GM19397 (cell line): ENCODE data around the gene ELP5.
A peak's percentile ranks its signal among the peaks of the same experiment; 100 is the strongest.

Source experiments
- ATAC-seq: cut with Tn5 transposase; IDR thresholded peaks from one replicate; pipeline ENCODE4 v1.9.1; 2021; ENCODE audit warnings: mild to moderate bottlenecking, moderate library complexity; ENCODE audit not compliant: unreplicated experiment

The ELP5 gene, protein sequence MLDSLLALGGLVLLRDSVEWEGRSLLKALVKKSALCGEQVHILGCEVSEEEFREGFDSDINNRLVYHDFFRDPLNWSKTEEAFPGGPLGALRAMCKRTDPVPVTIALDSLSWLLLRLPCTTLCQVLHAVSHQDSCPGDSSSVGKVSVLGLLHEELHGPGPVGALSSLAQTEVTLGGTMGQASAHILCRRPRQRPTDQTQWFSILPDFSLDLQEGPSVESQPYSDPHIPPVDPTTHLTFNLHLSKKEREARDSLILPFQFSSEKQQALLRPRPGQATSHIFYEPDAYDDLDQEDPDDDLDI

DNA sequence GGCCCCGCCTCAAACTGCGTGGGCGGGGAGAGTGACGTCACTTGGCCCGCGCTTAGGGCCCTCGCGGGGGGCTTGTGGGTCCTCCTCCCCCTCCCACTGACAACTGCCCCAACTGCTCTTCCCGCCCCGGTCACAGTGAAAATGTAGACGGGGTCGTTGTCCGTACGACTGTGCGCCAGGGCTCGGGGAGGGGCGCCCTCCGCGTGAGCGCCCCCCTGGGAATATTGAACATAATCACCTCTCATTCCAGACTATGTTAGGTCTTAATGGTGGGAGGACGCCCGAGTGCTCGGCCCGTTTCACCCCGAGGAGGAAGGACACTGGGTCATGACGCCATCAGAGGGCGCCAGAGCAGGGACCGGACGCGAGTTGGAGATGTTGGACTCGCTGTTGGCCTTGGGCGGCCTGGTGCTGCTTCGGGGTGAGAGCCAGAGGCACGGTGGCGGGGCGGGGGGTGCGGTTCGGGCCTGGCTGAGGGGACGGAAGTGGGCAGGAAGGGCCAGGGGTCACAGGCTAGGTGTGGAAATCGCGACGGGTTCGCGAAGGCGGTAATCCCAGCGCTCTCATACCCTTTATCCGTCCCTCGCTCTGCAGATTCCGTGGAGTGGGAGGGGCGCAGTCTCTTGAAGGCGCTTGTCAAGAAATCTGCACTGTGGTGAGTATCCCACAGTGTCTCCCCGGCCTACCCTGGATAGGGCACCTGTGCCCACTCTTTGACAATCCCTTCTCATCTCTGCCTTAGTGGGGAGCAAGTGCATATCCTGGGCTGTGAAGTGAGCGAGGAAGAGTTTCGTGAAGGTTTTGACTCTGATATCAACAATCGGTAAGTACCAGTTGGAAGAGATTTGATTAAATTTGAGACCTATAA, at the start of gene ELP5:
Gene ELP5 (plus strand): TSS at position 40 of the 868 bp plus-strand sequence. CDS start 336 bp downstream, at position 376.
- peak; percentile 45 for ATAC-seq

DNA sequence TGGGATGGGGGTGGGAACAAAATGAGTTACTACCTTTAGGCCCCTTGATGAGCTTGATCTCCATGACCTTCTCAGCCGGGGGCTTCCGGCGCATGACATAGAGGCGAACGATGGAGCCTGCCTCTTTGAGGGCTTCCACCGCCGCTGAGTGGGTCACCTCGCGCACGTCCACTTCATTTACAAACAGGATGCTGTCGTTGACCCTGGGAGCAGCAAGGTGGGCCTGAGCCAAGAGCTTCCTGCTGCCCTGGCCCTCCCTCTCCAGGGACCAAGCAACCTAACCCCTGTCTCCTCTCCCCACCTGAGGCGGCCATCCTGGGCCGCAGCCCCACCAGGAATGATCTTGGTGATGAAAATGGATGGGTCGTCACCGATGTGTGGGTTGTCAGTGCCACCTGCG, 48.6 kb upstream of the ELP5 start:
- ATAC-seq, result no peak

DNA sequence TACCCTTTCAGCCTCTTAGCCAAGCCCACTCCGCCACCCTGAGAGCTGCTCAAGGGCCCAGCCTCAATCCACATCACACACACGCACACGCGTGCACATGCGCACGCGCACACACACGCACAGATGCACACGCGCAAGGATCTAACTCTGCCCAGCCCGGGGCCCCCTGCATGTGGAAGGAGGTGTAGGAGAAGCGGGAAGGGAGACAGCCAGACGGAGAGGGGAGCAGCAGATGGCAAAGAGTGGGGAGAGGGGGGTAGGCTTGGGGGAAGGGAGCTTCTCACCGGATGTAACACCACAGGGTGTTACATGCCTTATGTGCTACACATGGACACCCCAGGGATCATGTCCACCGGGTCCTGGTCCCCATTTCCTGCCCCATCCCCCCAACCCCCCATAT, 47.7 kb upstream of the ELP5 start:
- ATAC-seq, result no peak

DNA sequence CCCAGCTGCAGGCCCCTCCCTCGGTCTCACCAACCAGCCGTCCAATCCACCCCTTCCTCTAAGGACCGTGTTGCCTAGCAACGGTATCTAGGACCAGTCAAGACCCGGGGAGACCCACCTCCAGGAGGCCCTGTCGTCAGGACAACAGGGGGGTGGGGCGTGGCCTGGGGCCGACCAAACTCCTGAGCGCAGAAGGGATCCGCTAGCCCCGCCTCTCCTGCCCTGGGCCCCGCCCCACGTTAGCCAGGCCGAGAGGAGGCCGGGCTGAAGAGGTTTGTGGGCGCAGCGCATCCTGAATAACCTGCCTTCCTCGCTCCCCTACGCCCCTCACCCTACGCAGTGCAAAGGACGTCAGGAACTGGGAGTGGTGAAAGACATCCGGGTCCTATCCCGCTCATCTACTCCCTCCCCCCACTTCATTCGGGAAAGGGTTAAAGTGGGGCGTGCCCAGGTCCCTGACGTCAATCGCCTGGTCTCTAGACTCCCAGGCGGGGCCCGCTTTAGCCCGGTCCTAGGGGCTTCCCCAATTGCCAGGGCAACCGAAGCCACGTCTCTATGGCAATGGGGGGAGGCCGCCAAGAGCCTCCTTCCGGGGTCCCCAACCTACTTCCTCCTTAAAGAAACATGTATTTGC, 47.1 kb upstream of the ELP5 start:
- peak; percentile 83 for ATAC-seq

DNA sequence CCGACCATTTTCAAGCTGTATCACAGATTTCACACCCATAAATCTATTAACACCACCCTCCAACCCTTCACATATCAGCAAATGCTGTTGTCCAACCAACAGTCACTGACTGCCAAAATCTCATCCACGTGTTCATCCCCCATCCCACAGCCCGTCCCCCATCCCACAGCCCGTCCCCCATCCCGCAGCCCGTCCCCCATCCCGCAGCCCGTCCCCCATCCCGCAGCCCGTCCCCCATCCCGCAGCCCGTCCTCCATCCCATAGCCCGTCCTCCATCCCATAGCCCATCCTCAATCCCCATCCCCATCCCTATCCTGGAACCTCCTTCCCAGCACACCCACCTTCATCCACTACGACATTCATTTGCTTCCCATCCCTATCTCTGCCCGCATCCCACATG, 46.5 kb upstream of the ELP5 start:
- ATAC-seq, result no peak

DNA sequence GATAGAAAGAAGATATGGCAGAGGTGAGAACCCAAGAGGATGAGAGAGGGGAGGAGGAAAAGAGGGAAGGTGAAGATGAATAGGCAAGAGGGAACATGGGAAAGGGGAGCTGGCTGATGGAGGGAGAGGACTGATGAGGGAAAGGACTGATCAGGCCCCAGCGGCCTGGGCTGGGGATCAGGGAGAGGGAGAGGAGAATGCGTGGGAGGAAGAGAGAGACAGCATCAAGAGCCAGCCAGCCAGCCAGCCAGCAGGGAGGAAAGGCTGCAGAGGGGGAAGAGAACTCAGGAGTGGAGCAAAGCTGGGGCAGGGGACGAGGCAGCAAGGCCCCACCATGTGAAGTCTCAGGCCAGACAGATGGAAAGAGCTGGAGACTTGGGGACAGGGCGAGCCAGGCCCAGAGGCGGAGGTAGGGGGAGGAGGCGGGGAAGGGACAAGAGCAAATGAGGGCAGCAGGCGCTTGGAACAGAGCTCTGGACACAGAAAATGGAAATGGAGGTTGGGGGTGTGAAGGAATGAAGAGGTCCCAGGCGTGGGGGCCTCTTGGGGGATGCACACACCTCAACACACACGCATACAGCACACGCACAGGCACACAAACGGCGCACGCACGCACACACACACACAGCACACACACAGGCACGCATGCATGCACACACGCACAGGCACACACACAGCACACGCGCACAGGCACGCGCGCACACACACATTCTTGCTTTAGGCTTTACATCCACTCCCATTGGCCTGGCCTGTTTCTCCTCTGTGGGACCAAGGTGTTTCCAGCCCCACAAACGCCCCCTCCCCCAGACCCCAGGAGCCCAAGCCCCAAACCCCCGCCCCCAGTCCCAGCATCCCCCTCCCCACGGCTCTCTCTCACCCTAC, 44.7 kb upstream of the ELP5 start:
- no peak for ATAC-seq

DNA sequence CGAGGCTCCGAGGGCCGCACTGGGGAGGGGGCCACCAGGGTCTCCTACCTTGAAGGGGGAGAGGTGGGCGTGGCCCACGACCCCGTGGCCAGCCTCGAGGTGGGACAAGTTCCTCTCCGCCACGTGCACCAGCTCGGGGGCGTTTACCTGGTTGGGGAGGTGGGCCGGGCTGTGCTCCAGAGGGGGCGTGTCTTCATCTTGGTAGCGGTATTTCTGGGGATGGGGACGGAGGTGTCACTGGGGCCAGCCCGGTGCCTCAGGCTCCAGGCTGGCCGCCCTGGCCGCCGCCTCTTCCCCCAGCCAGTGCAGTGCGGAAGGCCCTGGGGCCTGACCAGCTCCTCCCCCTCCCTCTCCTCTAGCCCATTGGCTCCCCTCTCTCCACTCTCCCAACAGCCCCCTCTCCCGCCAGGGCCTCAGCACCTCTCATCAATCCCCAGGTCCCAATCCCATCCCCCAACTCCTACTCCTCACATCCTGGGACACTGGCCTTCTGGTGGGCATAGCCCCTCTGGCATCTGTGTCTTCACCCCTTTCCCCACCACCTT, 43.9 kb upstream of the ELP5 start:
- no peak for ATAC-seq

DNA sequence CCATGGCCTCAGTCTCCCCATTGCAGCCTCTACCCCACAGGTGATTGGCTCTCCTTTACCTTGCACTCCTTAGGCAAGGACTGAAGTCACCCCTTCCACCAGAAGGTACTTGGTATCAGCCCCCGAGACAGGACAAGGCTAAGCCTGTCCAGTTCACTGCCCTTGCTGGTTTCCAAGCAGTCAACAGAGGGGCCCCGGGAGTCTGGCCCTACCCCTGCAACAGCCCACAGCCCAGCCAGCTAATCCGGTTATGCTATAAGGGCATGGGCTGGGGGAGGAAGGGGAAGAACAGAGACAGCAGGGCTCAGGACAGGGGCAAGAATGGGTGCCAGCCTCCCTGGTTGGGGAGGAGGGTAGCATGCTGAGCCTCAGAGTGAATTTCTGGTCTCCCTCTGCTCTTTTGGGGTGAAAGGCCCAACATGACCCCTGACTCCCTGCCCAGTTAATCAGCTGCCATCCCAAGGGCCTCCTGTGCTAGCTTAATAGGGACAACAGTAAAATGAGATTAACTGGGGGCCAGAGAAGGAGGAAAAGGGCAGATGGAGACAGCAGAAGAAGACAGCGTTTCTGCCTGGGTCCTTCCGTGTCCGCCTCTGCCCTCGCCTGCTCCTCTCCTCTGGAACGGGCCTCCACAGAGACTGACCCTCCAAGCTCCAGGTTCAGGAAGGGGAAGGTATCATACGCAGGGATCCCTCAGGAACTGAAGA, 43.1 kb upstream of the ELP5 start:
- ATAC-seq, result no peak

DNA sequence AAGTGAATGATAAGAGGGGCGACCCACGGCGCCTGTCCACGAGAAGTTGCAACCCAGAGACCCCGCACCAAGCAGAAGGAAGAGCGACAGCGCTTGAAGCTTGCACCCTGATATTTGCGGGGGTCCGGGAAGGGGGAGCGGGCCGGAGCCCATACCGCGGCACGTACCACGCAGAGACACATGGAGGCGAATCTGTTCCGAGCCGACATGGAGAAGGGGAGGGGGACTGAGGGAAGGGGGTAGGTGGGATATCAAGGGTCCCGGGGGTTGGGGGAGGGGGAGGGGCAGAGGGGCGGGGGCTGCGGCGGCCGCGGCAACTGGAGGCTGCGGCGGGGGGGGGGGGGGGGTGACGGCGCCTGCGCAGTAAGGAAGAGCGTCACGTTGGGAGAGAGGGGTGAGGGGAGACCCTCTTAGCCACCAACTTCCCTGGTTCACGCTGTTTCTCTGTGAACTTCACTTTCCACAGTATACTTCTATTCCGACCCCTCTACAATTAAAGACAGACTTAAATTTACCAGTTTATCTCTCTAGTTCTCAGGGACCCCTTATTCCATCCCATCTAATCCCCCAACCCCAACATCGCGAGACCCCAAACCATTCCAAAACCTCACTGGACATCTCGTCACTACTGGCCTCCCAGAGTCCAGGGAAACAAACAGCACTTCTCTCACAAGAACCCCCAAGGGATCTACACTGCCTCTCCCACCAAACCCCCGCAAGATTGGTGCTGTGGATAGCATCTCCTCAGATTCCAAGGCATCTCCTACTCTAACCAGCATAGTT, 40.3 kb upstream of the ELP5 start:
- no peak for ATAC-seq

DNA sequence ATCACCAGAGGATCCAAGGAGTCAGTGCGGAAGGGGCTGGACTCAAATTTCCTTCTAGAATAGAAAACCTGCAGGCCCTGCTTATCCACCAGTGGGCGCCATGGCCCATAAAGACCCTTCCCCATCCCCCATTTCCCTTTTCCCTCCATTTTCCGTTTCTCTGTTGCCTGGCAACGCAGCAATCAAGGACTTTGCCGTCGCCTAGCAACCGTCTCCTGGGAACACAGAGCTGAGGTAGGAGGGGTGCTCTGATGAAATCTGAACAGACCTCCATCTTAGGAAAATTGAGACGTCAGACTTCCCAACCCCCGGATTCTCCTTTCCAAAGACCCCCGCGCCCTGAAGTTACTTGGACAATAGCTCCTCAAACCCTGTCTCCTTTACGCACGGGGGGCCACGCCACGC, 38.1 kb upstream of the ELP5 start:
- no peak for ATAC-seq

DNA sequence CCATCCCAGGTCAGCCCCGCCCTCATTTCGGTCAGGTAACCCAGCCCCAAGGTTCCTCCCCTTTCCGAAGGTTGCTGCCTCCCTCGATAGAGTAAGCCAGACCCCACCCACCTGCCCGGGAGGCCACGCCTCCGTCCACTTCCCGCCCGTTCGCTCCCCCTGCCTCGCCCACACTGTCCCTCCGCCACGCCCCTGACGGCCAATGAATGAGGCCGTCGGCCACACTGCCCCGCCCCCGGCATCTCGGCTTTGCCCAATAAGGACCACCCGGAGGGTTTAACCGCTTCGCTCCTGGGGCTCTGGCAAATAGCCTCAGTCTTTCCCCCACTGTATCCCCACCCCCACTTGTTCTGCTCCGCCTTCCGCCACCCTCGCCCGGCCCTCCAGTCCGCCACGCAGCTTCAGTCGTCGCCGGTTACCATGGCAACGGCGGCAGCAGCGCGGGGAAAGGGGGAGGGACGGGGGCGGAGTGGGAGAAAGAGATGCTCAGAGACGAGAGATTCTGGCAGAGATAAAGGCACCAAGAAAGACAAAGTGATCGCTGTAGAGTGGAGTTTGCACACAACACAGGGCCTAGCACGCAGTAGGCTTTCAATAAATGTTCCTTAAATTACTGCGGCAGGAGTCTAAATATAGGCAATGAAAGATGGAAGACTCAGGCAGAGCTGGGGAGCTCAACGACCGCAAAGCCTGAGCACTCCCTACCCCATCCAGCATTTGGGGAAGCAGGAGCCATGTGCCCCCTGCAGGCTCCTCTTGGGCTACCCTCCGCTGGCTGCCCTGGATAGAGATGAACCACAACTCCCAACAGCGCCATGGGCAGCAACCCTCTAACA, 37.5 kb upstream of the ELP5 start:
- peak; percentile 84 for ATAC-seq

DNA sequence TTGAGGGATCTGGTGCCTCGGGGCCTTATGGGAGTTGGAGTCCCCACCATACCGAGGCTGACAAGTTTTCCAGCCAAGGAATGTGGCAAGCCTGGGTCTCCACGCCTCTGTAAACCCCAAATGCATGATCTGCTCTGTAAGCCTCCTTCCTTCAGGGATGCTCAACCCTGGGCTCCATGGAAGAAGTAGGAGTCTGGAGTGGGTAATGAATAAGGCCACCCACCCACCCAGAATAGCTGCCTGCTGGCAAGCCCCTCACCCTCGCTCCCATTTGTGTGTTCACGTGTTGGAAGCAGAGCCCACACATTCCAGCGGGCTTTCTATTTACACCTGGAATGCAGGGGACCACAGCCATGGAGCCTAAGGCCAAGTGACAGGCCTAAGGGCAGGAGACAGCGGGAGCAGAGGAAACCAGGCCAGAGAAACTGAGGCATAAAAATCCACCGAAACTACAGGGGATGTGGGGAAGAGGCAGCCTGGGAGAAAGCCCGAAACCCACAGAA, 36.8 kb upstream of the ELP5 start:
- ATAC-seq, result no peak

DNA sequence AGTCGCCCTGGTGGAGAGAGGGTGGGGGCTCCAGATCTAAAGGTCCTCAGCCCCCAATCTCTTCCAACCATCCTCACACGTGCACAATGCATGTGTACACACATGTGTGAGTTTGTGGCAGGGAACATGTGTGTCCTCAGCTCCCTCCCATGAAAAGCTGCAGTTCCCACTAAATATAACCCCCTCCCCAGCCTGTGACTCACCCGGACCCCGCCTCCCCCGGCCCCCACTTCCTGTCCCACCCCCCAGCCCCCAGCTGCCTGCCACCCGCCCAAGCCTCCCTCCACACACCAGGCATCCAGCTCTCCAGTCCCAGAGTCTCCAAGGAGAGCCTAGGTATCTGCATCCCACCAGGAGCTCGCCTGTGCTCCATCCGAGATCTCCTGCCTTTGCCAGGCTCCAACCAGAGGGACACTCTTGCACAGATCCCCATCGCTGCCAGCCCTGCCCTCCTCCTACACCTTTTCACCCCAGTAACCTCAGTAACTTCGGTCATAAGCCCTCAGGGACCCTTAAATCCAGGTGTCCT, 36.3 kb upstream of the ELP5 start:
- ATAC-seq, result no peak

DNA sequence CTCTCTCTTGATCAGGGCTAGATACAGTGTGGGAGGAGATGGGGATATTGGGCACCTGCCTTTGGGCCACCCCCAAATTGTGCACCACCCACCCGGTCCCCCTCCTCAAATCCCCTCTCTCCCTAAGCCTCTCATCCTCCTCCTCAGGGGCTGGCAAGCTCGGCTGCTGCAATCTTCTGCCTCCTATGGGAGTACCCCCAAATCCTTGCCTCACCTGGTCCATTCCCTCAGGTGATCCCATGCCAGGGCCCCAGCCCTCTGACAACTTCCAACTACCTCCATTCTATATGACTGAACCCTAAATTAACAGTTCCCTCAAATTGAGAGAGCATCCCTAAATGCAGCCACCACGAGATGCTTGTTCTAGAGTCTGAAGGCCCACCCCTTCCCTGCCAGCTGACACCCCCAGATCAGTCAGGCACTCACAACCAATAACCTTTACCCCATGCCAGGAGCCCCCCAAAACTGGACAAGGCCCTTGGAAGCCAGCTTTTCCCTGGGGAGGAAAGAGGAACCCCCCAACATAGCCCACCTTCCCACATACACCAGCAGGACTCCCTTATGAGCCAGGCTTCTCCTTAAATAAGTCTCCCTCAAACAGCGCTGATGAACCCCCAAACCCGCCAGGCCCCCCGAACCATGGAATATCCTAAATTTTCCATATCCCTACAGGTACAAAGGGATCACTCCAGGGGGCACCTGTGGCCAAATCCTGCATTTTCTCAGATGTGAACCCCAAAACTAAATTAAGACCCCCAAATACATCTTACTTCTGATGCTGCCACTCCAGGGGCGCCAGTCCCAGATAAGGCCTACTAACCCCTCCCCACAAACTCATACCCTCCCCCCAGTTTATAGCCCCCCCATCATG, 35.5 kb upstream of the ELP5 start:
- ATAC-seq, result no peak

DNA sequence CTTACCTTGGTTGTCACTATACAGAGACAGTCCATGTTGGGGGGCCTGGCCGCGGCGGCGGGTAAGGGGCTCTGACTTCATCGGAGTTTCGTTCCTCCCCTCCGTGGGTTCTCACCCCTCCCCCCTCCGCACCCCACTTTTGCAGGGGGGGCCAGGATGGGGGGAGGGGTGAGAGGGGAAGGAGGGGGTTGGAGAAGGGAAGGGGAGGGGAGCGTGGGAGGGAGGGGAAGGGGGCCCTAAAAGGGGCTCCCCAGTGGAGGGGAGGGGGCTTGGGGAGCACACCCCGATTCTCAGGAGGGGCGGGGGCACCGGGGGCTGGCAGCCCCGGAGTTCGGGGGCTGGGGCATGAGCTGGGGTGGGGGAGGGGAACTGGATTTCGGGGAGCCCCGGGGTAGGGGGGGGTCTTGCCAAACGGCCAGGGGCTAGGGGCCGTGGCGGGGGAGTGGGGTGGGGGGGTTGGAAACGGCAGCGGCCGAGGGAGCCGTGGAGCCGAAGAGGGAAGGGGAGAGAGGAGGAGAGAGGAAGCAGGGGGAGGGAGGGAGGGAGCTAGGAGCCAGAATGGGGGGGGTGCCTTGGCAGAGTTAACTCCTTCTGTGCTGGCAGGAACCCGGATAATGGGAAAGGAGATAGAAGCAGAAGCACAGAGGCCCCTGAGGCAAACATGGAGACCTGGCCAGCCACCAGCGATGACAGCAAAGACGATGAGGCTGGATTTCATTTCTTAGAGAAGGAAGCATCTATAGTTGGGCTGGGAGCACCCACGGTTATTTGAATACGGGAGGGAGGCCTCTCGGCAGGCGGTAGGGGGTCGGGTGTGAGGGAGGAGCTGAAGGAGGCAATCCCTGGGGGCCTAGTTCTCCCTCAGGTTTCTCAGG, 34.7 kb upstream of the ELP5 start:
- no peak for ATAC-seq

DNA sequence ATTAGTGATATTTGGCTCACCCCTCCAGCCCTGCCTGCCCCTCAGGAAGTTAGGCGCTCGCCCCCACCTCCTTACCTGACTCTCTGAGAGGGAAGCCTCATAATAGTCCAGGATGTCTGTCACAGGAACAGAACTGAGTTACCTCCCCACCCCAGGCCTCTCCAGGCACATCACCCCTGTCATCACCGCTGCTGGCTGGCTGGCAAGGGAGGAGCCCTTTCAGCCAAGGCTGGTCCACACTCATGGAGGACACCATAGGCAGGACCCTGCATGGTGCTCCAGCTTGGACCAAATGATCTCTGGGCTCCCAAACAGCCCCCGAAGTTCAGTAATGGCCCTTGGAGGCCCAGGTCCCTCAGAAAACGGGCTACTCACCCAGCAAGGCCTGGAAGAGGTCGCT, 33.8 kb upstream of the ELP5 start:
- ATAC-seq, result no peak
